HG03280 (cell line): ENCODE measurements around the gene WDR13.

ENCODE experiments used
- ATAC-seq: cut with Tn5 transposase; IDR thresholded peaks from one replicate; pipeline ENCODE4 v1.9.1; 2021; ENCODE audit warnings: mild to moderate bottlenecking, moderate library complexity; ENCODE audit not compliant: unreplicated experiment

The WDR13 gene

DNA sequence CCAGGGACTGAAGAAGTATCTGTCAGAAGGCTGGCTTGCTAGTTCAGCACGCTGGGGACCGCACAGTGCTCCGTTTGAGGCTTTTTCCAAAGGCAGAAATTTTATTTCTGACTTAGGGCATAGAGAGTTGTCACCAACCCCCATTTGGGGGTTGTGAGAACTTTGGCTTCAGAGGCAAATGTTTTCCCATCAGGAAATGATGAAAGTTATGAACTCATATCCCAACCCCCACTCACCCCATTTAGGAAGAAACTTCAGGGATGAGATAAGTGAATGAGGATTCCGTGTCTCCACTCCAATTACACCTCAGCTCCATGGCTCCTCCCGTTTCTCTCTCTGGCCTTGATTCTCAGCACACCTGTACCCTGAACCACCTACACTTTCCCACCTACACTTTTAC is 4.3 kb upstream of the WDR13 start:
- ATAC-seq: no peak

DNA sequence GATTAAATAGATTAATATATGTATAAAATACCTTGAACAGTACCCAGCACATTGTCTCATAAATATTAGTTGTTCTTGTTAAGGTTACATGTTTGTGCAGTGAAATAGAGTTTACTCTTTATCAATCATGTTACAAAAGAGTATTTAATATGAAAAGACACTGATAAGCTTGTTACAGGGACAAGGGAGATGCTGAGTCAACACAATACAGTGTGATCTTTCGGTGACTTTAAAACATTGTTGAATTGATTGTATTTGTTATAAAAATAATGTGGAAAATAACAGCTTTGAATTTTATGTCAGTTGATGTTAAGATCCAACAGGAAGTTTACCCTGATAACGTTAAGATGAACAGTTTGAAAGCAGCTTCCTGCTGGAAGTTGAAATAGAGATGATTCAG is 1.4 kb upstream of the WDR13 start:
- no peak for ATAC-seq

GRCh38 chrX:48598614-48599013 is 1.3 kb downstream of the WDR13 start:
- no peak for ATAC-seq

DNA sequence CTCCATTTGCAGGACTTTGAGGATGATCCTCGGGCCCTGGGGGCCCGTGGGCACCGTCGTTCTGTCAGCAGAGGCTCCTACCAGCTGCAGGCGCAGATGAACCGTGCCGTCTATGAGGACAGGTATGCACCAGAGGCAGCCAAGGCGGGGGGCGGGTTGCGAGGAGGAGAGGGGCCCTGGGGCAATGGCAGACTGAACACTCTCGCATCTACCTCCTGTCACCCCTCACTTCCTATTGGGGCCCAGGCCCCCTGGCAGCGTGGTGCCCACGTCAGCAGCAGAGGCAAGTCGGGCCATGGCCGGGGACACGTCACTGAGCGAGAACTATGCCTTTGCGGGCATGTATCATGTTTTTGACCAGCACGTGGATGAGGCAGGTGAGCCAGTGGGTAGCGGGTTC is 2.0 kb downstream of the WDR13 start:
- no peak for ATAC-seq

DNA sequence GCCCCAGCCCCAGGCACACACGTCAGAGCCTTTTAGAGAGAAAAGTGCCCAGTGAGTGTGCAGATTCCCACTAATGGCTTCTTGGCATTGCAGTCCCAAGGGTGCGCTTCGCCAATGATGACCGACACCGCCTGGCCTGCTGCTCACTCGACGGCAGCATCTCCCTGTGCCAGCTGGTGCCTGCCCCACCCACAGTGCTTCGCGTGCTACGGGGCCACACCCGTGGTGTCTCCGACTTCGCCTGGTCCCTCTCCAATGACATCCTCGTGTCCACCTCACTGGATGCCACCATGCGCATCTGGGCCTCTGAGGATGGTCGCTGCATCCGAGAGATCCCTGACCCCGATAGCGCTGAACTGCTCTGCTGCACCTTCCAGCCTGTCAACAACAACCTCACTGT is 2.9 kb downstream of the WDR13 start:
- ATAC-seq: no peak

DNA sequence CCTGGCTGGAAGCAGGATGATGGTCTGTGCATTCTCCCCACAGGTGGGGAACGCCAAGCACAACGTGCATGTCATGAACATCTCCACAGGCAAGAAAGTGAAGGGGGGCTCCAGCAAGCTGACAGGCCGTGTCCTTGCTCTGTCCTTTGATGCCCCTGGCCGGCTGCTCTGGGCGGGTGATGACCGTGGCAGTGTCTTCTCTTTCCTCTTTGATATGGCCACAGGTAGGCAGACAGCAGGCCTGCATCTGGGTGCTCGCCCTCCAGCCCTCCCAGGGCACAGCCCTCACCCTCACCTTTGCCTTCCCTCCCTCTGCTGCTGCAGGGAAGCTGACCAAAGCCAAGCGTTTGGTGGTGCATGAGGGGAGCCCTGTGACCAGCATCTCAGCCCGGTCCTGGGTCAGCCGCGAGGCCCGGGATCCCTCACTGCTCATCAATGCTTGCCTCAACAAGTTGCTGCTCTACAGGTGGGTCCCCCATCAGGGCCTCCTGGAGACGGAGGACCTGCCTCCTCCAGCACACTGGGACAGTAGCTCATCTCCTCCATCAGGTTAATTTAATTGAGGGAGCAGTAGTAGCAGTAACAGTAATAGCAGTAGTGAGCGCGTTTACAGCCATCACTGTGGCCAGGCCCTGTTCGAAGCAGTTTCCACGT is 4.6 kb downstream of the WDR13 start:
- ATAC-seq: no peak

- no peak for ATAC-seq
Observed at GRCh38 chrX:48604701-48605100, 7.4 kb downstream of the WDR13 start.

DNA sequence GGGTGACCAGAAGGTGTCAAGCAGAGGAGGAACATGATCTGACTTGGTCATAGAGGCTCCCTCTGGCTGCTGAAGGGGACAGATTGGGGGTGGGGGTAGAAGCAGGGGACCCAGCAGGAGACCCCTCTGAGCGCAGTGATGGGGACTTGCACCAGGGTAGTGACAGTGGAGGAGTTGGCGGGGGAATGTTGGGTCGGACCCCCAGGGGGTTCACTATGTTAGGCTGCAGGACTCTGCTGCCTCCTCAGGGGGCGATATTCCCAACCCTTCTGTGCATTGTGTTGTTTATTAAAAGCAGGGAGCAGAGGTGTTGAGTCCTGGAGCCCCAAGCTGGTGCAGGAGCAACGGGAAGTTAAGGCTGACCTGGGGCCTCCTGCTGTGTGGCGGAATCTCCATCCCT is 8.8 kb downstream of the WDR13 start:
- no peak for ATAC-seq

DNA sequence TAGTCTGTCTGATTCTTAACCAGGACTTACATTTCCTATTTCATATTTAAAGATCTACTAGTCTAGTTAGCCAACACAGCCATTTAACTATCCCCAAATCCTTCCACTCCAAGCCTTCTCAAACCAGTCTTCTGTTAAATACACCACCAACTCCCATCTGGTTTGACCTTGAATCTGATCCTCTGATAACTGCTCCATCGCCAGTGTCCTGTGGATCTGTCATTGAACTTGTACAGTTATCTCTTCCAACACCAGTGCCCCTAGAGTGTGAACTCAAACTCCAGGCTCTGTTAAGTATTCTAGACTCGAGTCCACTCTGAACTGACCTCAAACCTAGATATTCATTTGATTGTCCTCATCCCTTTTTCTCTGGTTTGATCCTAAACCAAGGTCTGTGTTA is 14.4 kb downstream of the WDR13 start:
- no peak for ATAC-seq

- ATAC-seq: no peak
Observed at GRCh38 chrX:48613502-48614160, 16.3 kb downstream of the WDR13 start.

DNA sequence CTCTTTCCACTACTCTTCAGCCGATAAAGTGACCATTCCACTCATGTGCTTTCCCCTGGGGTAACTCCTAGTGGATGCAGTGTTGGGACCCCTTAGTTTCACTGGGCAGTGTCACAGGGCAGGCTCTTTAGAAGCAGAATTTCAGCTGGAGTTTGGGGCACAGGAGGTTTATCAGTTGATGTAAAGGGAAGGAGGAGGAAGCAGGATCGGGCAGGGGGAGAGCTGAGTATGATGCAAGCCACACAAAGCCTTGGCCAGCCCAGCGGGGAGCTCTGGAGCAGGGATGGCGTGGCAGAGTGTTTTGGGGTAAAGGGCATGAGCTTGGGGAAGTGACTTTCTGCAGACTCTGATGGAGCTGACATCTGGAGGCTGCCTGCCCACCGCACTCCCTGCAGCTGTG is 19.3 kb downstream of the WDR13 start:
- ATAC-seq: no peak

GRCh38 chrX:48617542-48618340 is 20.4 kb downstream of the WDR13 start:
- ATAC-seq: no peak

DNA sequence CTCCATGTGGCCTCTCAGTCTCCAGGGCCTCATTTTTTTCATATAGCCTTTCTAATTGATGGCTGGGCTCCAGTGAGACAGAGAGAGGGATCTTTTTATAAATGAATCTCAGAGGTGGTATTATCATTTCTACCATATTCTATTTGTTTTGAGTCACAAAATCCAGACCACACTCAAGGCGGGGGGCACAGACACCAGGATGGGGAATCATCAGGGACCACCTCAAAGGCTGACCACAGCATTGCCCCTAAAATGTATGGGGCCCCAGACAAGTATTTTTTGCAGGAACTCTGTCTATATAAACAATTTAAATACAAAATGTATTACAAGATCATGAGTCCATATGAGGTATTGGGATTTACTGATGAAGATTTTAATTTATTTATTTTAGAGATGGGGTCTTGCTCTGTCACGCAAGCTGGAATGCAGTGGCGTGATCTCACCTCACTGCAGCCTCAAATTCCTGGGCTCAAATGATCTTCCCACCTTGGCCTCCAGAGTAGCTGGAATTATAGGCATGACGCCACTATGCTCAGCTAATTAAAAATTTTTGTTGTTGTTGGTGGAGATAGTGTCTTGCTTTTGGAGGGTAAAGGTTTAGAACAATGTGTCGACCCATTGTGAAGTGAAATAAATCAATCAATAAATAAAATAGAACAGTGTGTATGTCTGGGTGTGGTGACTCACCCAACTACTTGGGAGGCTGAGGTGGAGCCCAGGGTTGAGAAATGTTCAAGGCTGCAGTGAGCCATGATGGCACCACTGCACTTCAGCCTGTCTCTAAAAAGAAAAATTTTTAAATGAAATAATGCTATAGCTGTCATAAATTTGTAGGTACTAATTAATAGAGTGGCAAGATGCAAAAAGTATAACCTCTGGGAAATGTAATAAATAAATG is 29.4 kb downstream of the WDR13 start:
- ATAC-seq: no peak

DNA sequence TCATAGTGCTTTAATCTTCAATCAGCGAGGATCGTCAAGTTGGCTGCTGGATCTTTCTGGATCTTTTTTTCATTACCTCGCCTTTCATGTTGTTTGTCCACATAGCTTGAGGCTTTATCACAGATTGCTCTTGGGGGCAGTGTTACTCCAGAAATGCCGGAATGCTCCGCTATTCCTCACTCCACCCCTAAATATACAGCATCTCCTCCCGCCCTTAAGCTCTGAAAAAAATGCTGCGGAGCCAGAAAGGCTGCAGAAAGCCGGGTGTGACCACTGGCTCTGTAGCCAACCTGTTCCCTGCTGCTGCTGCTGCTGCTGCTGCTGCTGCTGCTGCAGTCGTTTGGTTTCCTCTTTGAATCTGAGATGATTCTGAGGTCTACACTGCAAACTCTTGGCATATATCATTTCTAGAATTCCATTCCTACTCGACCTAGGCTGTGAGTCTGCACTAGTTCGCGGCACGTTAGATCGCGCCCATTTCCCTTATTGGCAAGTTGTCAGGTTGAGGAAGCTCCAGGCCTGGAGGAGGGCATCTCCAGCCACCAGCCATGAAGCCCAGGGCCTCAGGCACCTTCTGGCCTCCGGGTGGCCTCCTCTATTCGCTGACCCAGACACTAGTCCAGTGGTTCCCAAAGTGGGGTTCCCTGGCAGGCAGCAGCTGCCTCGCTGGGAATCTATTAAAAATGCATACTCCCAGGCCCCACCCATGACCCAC is 34.2 kb downstream of the WDR13 start:
- peak; percentile 94 for ATAC-seq

DNA sequence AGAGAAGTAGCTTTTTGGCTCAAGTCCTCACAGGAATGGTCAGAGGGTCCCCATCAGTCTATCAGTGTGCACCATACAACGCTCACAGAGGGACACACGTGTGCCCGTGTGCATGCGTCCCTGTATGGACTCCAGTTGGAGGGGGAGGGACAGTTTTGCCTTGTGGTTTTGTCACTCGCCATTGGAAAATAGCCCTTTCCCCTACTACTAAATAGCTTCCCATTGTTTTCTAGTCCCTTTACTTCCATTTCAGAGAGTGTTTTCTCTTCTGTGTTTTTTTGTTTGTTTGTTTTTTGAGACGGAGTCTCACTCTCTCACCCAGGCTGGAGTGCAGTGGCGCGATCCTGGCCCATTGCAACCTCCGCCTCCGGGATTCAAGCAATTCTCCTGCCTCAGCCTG is 34.9 kb downstream of the WDR13 start:
- ATAC-seq: no peak

GRCh38 chrX:48636301-48636700 is 39.0 kb downstream of the WDR13 start:
- ATAC-seq: no peak

DNA sequence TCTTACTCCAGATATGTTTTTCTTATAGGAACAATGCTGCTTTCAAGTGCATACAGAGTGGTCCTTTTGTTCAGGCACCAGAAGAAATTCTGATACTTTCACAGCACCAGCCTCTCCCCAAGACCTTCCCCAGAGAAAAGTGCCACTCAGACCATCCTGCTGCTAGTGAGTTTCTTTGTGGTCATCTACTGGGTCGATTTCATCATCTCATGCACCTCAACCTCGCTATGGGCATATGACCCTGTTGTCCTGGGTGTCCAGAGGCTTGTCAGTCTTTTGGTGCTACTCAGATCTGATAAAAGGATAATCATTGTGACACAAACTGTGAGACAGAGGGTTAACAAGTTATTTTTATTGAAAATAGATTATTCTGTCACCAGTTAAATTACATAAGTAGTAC is 39.5 kb downstream of the WDR13 start:
- ATAC-seq: no peak

GRCh38 chrX:48645669-48646068 is 48.4 kb downstream of the WDR13 start:
- ATAC-seq: no peak

- no peak for ATAC-seq
Observed at GRCh38 chrX:48648336-48648751, 51.1 kb downstream of the WDR13 start.

GRCh38 chrX:48649102-48649501 is 51.8 kb downstream of the WDR13 start:
- no peak for ATAC-seq
